GM19397 (cell line): ENCODE data around the gene DDTL.

Experiments
- ATAC-seq: cut with Tn5 transposase; IDR thresholded peaks from one replicate; pipeline ENCODE4 v1.9.1; 2021; ENCODE audit warnings: mild to moderate bottlenecking, moderate library complexity; ENCODE audit not compliant: unreplicated experiment

The DDTL gene

DNA sequence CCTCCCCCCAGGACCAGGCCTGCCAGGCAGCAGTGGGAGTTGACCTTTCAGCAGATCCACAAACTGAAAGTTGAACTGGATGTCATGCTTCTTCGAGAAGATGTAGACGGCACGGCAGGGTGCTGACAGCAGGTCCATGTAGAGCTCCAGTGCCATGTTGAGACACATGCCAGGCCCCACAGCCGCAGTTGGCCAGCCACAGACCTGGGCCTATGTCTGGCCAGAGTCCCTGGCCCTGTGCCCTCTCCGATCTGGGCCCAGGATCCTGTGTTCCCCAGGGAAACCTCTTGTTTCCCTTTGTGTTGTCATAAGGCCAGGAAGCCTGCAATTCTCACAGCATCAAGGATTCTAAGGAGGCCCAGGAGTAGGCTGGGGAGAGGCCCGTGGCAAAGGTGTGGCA lies 38.5 kb downstream of the DDTL start, which contains the start of gene GSTT4:
Gene GSTT4 (minus strand): TSS at position 253 of the 400 bp plus-strand sequence. CDS start 97 bp downstream, at position 156.
- ATAC-seq, result no peak

DNA sequence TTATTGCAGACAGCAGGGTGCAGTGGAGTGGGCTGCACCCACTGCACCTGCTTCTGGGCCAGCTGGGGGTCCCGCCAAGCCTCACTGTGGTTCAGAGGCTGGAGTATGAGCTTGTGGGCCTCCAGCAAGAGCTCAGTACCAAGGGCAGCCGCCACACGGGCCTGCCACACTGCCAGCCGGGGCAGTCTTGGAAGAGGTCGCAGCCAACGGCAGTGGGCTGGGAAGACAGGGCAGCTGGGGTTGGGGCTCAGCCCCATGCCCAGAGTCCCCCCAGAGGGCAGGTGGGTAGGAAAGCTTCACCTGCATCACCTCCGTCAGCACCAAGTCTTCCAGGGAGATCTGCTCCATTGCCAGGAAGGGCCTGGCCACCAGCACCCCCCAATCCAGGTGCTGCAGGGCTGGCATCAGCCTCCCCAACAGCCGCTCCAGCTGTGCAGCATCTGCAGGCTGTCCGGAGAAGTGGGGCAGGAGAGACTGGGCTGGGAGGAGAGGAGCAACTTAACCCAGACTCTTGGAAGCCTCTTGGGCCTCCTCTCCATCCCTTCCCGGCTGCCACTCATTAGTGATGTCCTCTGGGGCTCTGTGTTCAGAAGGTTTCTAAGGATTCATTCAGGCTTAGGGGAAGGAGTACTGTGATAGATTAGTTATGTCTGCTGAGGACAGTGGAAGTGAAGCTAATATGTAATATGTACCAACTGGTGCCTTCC lies 39.7 kb downstream of the DDTL start:
- no peak for ATAC-seq

GRCh38 chr22:24006914-24007214 lies 40.2 kb downstream of the DDTL start:
- no peak for ATAC-seq

GRCh38 chr22:24007253-24008021 lies 40.7 kb downstream of the DDTL start:
- ATAC-seq, result no peak

GRCh38 chr22:24008022-24008283 lies 41.3 kb downstream of the DDTL start:
- no peak for ATAC-seq

DNA sequence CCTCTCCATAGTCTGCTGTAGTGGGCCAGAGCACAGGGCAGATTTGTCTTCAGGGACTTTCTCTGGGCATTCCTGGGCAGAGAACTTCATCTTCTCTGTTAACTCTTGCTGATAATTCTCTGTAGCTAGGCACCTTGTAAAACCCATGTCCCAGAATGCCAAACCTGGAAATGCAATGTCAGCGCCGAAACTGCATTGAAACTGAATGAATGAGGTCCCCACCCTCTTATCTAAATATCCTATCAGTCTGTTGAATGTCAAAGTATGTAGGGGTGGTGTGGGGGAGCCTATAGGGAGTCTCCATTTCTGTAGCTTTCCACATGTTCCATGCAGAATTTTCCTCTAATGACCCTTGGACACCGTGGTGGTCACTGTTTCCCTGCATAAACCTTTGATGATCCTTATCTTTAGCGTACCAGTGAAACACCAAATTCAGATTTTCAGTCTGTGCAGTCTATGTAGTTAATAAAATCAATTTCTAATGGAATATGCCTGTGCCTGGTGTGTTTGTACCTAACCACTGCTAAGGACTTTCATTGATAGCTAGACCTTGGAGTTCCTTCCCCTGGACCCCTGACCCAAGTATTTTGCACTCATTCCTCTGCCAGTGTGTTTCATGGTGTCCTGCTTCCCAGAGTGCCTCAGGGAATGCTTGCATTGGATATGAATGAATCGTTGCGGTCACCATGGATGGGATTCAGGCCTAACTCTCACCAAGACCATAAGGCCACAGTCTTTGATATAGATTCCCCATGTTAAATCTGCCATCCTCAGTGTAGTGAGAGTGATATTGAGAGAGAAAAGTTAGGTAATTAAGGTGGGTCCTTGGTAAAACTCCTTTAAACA lies 41.9 kb downstream of the DDTL start:
- no peak for ATAC-seq

DNA sequence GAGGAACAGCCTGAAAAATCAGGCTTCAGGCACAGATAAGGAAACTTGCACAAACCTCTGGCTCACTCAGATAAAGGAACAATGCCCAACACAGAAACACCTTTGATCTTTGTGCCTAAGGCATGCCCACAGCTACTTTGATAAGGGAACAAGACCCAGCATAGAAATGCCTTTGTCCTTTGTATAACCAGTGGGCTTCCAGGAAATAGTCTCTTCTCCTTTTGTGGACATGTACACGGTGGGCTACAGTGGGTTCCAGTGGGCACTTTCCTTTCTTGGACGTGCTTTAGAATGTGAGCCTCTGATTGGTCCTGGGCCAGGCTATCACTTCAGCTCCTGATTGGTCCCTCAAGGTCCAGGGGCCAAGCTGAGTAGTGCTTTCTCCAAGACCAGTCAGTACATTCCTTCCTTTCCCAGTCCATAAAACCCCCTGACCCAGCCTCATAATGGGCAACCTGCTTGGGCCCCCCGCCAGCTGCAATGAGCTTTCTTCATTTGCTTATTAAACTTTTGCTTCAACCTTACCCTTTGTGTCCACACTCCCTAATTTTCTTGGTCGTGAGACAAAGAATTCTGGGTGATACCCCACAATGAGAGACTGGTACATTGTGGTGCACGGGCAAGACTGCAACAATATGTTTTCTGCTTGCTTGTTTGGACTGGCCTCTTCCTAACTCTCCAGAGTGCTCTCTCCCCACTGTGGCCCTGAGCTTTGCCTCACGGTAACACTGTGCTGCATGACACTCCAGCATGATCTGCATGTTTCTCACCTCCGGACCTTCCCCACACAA lies 42.7 kb downstream of the DDTL start:
- ATAC-seq, result no peak

GRCh38 chr22:24010018-24010391 lies 43.3 kb downstream of the DDTL start:
- no peak for ATAC-seq

GRCh38 chr22:24011735-24012068 lies 45.0 kb downstream of the DDTL start:
- ATAC-seq, result no peak

DNA sequence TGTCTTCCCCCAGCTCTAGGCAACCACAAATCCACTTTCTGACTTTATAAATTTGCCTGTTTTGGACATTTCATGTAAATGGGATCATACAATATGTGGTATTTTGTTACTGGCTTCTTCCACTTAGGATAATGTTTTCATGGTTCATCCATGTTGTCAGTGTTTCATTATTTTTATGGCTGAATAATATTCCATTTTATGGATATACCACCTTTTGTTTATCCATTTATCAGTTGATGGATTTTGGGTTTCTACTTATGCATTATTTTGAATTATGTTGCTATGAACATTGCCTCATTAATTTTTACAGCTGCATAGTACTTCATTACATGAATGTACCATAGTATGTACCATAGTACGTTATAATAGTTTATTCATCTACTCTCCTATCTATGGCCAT lies 49.5 kb downstream of the DDTL start:
- no peak for ATAC-seq

GRCh38 chr22:24021304-24021703 lies 54.6 kb downstream of the DDTL start:
- ATAC-seq, result no peak
